Measurements from ENCODE around the gene IPO8.

DNA sequence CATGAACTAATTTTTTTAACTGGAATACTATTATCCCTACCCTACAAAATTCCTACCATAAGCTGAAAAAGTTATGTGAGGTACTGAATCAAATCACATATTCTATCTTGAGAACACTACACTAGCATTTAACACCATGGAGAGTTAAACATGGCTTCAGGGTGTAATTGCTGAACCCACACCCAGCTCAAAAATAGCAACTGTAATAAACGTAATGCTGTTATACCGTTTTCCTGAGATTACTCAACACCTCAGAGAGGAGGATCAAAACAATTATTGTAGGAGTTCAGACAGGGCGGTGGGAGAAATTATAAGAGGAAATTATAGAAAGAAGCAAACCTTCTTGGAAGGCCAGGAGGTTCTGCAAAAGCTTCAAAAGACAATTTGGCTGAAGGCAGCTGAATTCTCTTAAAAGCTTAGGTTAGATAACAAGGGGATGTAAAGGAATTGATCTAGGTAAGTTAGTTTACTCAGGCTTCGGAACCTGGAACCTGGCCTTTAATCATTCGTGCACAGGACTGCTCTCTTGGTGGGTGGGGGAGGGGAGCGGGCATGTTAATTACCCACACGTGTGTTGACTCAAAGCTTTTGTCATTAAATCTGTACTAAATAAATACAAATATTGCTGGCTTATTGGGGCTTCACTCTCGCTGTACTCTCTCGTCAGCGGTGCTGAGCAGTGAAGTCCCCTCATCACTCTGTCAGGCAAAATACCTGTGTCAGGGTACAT lies 12.1 kb upstream of the IPO8 start:
- TF ChIP-seq CTCF (conservative IDR thresholded peaks at IDR 0.05) (no peak), ZFX (IDR thresholded peaks at IDR 0.05) (no peak)

All from C4-2B (cell line).